ENCODE measurements around the gene RFC2. TPM values are rescaled to one million over a fixed set of nuclear protein-coding genes. Genes with fewer than 3 reads are reported as not detected.
"Not testable (repeated sequence)": the region's sequence is repeated elsewhere in the genome, so short reads cannot be mapped to it uniquely, and the experiment has no call there.

The RFC2 gene
- total RNA-seq, 1 donor from 2014 or later, result 18.5 TPM

DNA sequence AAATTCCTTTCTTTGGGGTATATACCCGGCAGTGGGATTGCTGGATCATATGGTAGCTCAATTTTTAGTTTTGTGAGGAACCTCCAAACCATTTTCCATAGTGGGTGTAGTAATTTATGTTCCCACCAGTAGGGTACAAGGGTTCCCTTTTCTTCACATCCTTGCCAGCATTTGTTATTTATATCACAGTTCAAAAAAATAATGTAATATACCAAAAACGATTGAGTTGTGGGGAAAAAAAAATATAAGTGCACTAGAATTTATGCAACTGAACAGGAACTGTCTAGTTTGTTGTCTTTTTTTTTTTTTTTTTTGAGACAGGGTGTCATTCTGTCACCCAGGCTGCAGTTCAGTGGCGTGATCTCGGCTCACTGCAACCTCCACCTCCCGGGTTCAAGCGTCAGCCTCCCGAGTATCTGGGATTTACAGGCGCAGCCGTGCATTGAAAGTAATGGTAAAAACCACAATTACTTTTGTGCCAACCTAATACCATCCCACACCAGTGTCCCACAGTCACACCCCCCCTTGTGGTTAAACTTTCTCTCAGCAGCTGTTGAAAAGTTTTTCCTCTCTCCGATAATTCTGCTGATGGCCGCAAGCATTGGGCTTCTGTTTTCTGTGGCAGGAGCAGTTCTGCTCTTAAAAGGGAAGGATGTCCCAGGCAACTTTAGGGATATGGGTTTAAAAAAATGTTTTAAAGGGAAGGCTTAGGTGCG lies 51.2 kb downstream of the RFC2 start:
- ATAC-seq (peak; percentile 6 to 28), DNase-seq (no peak)
- Histone ChIP-seq H3K4me3 (no peak overlapping the region), H3K36me3 (no peaks in the 10 kb centered on the region), H3K27me3 (ENCODE audit: low read depth) (no peaks in the 10 kb centered on the region), H3K27ac (no peak overlapping the region), H3K4me1 (peaks cover 9% of the 10 kb centered on the region), H3K9me3 (no peaks in the 10 kb centered on the region)
- TF ChIP-seq CTCF (IDR thresholded peaks at IDR 0.05), result peak; percentile 38
- intact Hi-C loops (cut with DNase I), result loop anchor here (10.0 kb wide), 1 partner anchor 202 kb away; no protein-coding TSS in a partner anchor

DNA sequence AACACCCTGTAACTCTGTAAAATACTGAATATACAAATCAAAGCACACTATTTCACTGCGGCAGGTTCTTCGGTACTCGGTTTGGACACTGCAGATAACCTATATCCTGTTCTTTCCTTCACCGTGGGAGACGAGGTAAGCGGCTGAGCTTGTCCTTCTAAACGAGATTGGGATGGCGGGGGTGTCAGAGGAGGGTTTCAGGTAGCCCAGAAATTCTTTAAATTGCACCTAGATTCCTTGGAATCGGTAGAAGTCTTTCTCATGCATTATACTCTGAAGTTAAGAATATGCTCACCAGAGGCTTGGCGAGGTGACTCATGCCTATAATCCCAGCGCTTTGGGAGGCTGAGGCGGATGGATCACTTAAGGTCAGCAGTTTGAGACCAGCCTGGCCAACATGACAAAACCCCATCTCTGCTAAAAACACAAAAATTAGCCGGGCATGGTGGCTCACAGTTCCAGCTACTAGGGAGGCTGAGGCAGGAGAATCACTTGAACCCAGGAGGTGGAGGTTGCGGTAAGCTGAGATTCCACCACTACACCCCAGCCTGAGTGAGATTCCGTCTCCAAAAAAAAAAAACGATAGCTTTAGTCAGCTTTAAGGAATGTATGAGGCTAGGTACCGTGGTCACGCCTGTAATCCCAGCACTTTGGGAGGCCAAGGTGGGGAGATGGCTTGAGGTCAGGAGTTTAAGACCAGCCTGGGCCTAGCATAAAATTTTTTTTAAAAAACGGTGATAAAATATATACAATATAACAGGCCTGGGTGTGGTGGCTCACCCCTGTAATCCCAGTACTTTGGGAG lies 54.4 kb downstream of the RFC2 start:
- no peak for ATAC-seq
- H3K27me3 ChIP-seq (ENCODE audit: low read depth), result no peaks in the 10 kb centered on the region
- TF ChIP-seq CTCF (IDR thresholded peaks at IDR 0.05), result no peak
- H3K27ac ChIP-seq, result no peak overlapping the region
- peaks cover 25% of the 10 kb centered on the region for H3K36me3 ChIP-seq
- H3K9me3 ChIP-seq, result no peaks in the 10 kb centered on the region
- no peak overlapping the region for H3K4me3 ChIP-seq
- intact Hi-C loops (cut with DNase I), result loop anchor here (10.0 kb wide), 1 partner anchor 205 kb away; no protein-coding TSS in a partner anchor
- no peak for DNase-seq
- no peaks in the 10 kb centered on the region for H3K4me1 ChIP-seq

DNA sequence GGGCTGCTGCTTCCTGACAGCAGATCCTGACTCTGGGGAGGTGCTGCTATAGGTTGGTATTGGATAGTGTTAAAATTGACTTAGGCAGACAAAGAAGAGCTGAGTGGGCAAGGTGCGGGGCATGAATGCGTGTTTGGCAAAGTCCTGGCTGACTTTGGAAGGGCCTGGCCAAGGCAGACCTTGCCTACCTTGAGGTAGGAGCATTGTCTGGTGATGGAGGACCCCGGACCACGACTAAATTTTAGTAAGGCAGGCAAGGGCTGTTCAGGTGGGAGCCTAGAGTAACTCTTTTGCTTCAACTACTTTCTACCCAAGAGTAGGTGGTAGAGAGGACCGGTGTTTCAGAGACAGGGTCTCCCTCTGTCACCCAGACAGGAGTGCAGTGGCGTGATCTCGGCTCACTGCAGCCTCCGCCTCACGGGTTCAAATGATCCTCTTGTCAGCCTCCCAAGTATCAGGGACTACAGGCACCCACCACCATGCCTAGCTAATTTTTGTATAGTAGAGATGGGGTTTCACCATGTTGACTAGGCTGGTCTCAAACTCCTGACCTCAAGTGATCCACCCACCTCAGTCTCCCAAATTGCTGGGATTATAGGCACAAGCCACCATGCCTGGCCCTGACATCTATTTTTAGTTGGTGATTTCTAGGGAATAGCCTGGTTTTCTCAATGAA lies 56.6 kb downstream of the RFC2 start:
- Histone ChIP-seq H3K4me3 (no peak overlapping the region), H3K27ac (no peak overlapping the region), H3K27me3 (ENCODE audit: low read depth) (no peaks in the 10 kb centered on the region), H3K4me1 (no peaks in the 10 kb centered on the region), H3K9me3 (no peaks in the 10 kb centered on the region), H3K36me3 (peaks cover 47% of the 10 kb centered on the region)
- ATAC-seq (no peak), DNase-seq (no peak)
- TF ChIP-seq CTCF (IDR thresholded peaks at IDR 0.05), result no peak
- intact Hi-C loops (cut with DNase I), result no loop called here

DNA sequence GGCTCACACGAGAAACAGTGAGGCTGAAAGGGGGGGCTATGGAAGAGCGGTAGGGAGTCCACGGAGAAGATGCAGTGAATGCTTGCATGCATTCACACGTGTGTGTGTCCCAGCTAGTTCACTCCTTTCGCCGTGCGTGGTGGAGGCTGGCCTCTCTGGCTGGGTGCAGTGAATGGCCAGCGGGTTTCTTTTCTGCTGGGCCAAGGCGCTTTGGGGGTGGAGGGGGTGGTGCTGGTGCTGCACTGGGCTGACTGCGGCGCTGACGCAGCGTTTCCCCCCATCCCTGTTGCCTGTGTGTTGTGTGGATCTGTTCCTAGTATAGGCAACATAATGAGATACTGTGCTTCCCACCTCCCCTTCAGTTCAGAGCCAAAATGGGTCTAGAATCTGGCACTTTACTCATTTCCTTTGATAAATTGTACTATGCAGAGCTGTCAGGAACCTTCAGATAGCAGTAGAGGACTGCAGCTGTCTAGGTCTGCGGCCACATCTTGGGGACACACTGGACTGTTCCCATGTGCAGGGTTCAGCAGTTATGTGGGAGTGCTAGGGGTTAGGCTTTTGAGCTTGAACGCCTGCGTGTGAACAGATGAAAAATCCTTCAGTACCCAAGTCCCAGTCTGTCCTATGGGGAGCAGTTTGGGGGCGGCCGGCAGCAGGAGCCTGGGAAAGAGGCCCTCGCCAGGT lies 58.1 kb downstream of the RFC2 start:
- H3K27ac ChIP-seq; intact Hi-C loops (cut with DNase I); H3K27me3 ChIP-seq (ENCODE audit: low read depth); ATAC-seq; H3K9me3 ChIP-seq; DNase-seq; H3K4me1 ChIP-seq; H3K4me3 ChIP-seq: not testable (repeated sequence)
- H3K36me3 ChIP-seq, result peaks cover 61% of the 10 kb centered on the region

GRCh38 chr7:74195139-74195860 lies 58.9 kb downstream of the RFC2 start:
- H3K9me3 ChIP-seq; H3K27me3 ChIP-seq (ENCODE audit: low read depth); H3K4me1 ChIP-seq; H3K4me3 ChIP-seq; H3K27ac ChIP-seq; intact Hi-C loops (cut with DNase I); DNase-seq; ATAC-seq: not testable (repeated sequence)
- H3K36me3 ChIP-seq, result peaks cover 70% of the 10 kb centered on the region

Measured in lower lobe of right lung (tissue), 2 donors.